Left hindlimb (tissue), 1 donor: ENCODE measurements around the gene COL20A1.

ENCODE experiments used
- DNase-seq: peaks from one replicate; pipeline ENCODE4 v3.0.0-alpha.2; 2018

Gene COL20A1

DNA sequence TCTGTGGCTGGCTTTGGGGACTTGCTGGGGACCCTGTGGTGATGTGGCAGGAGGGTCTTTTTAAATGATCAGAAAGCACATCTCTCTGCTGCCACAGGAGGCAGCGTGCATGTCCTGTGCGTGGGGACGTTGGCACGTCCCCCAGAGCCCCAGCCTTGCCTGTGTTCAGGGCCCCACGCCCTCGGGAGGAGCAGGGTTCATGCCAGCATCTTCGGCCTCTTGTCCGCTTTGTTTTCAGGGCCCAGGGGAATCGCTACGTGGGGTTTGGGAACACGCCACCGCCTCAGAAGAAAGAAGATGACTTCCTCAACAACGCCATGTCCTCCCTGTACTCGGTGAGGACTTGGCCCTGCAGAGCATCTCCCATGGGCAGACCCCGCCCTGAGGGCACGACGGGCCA, 14.3 kb upstream of the COL20A1 start:
- no peak for DNase-seq

DNA sequence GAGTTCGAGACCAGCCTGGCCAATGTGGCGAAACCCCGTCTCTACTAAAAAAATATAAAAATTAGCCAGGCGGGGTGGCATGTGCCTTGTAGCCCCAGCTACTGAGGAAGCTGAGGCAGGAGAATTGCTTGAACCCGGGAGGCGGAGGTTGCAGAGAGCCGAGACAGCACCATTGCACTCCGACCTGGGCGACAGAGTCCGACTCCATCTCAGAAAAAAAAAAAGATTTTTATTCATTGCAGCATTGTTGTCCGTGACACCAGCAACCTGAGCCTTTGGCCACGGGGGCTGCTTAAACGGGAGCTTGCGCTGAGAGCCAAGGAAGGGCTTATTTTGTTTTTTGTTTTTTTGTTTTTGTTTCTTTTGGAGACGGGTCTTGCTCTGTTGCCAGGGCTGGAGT, 13.1 kb upstream of the COL20A1 start:
- DNase-seq, result no peak

DNA sequence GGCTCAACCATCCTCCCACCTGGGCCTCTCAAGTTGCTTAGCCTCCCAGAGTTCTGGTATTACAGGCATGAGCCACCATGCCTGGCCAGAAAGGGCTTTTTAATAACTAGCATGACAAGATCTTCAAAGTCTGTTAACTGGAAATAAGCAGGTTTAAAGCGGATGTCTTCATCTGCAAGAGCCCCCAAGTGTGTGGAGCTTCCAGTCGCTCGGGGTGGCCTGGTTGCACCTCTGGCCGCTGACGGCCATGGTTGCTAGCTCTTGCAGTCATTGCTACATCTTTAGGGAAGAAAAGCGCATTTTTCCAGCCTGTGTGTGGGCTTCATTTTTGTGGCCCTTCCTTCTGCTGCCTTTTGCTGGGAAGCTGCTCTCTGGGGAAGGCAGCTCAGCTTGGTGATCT, 12.6 kb upstream of the COL20A1 start:
- DNase-seq, result no peak

DNA sequence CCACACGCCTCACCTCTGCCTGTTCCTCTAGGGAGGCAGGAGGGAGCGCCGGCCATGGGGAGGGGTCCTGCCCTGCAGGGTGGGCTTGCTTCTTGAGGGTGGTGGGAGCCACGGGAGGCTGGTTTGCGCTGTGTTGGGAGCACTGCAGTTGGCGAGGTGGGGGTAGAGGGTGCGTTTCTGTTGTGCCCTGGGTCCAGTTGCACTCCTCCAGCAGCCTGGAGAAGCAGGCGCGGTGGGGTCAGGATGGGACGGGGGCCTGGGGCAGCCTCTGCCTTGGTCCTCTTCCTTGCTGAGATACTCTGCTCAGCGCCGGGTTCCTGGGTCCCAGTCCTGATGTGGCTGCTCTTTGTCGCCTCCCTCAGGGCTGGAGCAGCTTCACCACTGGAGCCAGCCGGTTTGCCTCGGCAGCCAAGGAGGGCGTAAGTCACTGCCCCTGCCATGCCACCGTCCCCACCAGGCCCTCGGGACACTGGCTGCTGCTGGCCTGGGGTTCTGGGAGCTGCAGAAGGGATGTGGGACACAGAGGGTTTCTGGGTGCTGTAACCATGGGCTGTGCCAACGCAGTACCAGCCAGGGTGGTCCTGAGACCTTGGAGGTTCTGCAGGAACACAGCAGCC, 11.9 kb upstream of the COL20A1 start:
- DNase-seq, result no peak

DNA sequence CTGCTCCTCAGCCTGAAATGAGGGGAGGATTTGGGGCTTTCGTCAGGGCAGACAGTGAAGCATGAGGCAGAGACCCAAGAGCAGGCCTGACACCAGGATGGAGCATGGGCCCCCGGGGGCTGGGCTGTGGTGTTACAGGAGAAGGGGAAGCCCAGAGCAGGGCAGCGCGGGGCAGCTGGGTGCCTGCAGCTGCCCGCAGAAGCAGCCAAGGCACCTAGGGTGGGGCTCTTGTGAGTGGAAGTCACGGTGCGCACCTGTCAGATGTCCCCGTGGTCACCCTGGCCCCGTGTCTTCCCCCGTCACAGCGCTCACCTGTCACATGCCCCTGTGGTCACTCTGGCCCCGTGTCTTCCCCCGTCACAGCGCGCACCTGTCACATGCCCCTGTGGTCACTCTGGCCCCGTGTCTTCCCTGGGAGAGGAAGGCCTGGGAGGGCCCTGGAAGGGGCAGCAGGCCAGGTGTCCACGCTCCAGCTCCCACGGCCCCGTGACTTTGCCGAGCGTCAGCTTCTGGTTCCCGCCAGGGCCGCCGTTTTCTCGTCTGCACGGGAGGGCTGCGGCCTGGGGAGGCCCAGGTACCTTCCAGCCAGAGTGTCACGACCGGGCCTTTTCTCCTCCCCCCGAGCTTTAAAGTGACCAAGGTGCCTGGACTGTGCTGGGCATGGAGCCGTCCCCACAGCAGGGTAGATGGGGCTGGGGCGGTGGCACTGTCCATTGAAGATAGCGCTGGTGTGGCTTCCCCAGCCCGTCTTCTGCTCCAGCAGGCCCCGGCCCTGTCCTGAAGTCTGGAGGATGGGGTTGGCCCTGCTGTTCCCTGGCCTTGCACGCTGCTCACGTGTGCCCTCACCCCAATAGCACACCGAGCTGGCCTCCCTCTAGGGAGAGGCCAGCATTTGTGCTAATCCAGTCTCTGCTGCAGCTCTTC, 11.0 kb upstream of the COL20A1 start:
- DNase-seq, result no peak

DNA sequence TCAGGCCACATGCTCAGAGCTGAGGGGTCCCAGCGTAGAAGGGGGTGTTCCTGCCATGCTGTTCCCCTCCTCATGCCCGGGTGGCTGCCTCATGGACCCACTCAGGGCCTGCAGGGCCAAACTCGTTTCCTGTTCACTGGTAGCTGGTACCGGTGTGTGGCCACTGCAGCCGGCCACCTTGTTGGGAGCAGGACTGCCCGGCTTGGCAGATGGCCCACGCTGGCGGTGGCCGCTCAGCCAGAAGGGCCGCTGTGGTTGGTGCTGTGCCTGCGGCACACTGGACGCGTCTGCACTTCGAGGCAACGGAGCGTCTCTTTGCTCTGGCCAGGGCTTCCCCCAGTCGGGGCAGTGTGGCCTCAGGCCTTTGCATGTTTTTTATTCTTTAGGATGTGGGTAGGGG, 10.0 kb upstream of the COL20A1 start:
- DNase-seq, result no peak

DNA sequence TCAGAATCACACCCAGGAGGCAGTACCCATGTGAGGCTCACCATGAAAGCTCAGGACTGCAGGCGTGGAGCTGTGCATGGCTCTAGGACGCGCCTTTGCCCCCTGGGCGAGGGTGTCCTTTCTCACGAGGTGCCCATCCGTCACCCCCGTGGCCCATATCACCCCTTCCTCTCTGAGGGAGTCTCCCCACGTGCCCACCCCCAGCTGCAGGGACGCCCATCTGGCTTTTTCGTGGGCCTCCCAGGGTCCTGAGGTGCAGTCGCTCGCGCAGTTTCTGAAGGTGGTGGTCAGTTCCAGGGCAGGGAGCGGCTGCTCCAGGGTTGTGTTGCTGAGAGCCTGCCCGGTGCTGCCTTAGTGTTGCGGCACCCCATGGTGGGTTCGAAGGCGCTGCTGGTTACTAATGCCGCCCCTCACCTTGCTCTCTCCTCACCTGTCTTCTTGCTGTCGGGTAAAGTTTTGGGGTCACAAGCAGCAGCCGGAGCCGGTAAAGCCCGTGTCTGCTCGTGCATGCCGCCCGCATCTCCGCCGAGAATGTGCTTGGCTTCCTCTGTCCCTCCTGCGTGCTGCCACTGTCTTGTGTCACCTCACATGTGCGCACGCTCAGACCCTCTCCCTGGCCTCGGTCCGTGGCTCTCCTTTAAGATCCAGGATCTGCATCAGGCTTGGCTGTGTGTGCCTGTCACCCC, 9.4 kb upstream of the COL20A1 start:
- no peak for DNase-seq

DNA sequence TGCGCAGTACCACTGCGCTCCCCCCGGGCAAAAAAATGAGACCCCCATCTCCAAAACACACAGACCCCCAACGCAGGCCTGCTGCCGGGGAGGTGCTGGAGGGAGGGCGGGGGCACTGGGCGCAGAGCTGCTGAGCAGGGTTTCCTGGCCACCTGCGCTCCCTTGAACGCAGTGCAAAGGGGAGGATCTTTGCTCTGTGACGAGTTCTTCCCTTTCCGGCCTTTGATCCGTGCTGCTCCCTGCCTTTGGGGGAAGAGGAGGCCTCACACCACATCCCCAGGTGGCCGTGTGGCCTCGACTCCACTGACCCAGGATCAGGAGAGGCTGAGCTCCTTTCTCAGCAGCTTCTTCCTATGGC, 8.9 kb upstream of the COL20A1 start:
- no peak for DNase-seq

DNA sequence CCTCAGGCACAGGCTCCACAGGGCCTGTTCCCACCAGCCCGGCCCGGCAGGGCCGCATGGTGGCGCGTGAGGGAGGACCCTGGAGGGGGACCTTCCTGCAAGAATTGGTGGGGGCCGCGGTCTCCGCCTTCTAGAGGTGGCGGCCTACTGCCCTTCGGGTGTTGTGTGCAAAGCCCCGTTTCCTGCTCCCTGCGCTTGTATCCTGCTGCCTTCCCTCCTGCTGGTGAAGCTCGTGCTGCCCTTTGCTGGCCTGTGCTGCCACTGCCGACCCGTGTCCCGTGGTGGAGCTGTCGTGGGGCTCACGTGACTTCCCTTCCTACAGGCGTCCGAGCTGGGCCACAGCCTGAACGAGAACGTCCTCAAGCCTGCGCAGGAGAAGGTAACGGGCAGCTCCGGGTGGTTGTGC, 8.4 kb upstream of the COL20A1 start:
- DNase-seq, result no peak

DNA sequence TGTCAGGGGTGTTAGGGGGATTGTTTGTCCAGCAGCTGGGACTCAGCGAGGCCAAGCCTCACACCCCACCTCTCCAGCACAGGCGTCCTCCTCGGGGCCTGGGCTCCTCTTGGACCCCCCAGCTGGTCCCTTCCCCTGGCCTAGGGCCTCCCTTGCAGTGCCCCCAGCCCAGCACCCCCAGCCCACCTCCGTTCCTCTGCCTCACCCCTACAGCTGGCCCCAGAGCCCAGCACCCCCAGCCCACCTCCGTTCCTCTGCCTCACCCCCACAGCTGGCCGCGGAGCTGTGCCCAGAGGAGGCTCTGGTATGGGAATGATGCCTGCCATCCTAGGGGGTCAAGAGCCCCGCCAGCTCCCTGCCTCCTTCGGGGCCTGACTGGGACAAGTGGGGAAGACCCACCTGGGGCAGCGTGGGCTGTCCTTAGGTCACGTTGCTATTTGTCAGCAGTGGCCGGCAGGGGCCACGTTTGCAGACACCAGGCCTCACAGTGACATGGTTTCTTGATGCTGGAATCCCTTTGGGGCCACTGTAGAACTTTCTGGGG, 7.9 kb upstream of the COL20A1 start:
- no peak for DNase-seq

DNA sequence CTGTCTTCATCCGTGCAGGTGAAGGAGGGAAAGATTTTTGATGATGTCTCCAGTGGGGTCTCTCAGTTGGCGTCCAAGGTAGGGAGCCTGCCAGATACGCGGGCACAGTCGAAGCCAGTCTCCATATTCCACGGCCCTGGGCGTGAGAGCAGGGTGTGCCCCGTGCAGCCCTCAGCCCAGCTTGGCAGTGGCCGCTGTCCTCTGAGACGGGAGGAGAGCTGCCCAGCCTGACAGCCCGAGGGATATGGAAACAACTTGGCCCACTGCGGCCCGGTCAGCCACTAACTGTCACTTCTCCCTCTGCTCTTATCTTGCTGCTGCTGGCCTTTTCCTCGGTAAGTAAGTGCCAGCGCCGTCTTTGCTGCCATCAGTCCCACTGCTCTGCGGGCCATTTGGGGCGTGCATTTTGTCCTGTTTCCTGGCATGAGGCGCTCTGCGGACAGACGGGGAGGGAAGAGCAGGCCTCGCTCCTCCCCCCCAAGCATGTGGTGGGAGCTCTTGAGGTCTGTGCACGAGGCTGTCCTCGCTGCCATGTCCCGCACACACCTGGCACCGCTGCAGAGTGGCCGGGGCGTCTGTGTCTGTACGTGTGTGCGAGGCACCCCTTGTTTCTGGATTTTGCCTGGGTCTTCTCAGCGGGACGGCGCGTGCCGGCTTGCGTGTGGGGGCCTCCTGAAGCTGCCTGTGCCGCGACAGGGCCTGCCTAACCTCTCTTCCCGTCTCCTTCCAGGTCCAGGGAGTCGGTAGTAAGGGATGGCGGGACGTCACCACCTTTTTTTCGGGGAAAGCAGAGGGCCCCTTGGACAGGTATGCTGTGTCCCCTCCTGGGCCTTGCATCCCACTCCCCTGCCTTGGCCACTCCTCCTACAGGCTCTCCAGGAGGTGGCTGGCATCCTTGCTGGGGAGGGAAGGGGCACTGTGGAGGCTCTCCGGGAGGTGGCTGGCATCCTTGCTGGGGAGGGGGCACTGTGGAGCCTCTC, 7.1 kb upstream of the COL20A1 start:
- no peak for DNase-seq

DNA sequence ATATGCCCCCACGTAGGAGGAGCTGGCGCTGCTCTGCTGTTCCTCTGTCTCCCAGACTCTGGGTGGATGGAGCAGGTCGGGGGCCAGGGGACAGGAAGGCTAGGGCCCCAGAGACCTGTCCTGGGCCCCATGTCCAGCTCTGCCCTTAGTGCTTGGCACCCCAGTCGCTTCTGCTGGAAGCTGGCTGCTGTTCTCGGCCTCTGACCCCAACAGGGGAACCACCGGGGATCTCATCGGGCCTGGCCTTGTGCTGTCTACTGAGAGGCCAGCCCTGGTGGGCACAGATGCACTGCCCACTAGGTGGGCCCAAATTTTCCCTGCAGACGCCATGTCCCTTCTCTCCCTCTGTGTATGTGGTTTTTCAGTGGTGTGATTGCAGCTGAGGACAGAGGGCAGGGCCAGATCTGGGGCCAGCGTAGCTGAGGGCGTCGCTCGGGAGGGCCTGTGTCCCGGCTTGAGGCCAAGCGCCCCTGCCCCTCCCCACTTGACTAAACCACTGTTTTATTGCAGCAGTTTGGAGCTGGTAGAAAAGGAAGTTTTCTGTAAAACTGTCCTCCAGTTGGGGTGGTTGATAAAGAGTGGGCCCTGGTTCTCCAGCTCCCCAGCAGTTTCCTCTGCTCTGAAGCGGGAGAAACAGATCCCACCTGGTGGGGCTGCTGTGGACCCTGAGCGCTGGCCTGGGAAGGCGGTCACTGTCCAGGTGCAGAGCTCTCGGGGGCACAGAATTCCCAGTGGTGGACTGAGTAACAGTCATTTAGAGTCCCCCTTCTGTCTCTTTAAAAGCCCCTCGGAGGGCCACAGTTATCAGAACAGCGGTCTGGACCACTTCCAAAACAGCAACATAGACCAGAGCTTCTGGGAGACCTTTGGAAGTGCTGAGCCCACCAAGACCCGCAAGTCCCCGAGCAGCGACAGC, 5.9 kb upstream of the COL20A1 start:
- no peak for DNase-seq

DNA sequence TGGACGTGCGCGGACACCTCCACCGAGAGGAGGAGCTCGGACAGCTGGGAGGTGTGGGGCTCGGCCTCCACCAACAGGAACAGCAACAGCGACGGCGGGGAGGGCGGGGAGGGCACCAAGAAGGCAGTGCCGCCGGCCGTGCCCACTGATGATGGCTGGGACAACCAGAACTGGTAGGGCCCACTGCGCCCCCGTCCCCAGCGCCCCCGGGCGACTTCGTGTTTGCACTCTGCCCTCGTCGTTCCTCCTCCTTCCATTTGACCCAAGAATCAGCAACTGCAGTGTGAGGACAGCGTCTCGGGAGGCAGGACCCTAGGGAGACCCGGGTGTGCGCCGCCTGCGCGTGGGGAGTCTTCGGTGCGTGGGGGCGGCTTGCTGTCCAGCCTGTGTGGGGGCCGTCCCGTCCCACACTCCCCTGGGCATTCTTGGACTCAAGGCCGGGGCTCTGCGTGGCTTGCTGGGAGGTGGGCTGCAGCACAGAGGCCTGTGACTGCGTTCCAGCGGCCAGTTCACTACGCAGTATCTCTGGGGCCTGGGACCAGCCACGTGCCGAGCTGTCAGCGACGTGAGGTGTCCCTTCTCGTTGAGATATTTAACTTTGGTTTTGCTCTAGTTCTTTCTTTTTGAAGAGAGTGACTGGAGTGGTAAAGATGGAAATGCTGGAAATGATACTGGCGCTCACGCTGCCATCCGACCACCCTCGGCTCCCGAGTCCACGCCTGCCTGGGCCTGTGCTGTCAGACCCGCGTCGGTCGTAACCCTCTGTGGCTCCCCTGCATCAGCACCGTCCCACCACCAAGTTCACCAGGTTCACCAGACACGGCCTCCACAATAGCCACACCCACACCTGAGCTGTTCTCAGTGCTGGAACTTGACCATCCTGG, 5.0 kb upstream of the COL20A1 start:
- DNase-seq, result no peak

DNA sequence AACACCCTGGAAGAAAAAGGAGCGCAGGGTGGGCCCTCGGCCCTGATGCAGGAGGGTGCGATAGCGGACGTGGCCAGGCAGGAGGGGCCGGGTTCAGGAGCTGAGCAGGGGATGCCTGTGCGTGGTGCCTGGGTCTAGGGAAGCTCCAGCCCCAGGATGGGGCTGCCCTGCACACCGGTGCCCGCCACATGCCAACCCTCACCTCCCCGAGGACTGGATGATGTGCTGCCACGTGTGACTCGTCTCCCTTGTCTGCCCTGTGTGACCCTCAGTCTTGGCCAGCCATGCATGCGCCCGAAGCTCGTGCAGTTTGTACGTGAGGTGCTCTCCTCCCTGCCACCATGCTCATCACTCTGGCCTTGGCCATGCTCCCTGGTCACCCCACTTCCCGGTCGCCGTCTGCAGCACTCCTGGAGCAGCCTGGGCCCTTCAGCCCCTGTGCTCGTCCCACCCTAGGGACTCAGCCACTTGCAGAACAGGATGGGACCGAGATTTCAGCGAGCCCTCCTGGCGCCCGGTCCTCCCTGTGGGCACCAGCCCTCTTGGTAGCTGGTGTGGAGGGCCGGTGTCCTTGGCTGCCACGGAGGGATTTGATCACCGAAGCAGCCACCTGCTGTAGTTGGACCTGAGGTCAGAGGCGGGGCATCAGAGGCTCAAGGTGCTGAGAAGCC, 4.3 kb upstream of the COL20A1 start:
- DNase-seq, result no peak

DNA sequence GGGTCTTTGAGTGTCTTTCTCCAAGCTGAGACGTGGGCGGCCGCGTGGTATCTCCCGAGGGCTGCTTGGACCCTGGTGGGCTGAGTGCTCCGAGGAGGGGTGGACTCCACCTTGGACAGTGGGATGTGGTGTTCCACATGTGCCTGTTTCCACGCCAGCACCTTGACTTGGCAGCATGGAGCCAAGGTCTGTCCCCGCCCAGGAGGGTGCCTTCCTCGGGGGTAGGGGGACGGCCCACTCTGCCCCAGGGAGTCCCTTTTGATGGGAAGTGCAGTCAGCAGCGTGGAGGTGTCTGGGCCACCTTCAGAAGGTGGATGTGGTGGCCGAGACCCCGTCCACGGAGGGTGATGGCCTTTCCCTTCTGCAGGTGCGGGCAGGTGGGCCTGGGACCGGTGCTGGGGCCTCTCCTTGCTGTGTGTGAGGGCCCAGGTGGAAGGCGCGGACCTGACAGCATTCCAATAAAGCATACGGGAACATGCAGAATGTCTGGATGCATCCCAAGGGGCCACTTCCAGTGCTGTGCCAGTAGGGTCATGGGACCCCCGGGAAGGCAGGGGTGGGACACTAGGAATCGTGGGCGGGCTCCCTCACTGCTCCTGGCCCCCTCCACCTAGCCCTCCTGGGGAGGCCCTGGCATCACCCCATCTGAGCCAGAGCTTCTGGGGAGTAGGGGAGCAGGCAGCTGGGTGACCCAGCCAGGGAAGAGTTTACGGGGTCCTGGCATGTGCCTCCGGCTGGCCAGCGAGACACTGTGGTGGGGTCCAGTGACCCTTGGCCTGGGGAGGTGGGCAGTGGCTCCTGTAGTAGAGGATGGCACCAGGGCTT, 3.5 kb upstream of the COL20A1 start:
- DNase-seq, result no peak

DNA sequence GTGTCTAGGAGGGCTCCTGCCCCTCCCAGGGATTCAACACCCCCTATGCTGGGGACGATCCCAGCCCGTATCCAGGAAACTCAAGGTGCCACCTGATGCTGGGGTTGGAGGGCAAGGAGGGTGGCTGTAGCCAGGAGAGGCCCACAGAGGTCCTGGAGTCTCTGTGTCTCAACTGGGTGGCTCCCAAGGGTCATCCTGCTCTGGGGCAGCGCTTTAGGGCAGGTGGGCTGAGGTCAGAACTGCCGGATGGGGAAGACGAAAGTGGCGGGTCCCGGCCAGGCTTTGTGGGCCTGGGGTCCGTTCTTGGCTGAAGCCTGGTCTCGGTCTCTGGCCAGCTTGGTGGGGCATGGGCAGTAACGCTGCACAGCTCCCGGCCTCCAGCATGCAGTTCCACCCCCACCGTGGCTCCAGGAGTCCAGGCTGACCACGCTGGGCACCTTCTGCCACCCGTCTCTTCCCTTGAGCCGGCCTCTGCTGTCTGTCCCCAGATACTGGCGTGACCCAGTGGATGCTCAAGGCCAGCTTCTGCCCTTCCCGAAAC, 2.8 kb upstream of the COL20A1 start:
- no peak for DNase-seq

DNA sequence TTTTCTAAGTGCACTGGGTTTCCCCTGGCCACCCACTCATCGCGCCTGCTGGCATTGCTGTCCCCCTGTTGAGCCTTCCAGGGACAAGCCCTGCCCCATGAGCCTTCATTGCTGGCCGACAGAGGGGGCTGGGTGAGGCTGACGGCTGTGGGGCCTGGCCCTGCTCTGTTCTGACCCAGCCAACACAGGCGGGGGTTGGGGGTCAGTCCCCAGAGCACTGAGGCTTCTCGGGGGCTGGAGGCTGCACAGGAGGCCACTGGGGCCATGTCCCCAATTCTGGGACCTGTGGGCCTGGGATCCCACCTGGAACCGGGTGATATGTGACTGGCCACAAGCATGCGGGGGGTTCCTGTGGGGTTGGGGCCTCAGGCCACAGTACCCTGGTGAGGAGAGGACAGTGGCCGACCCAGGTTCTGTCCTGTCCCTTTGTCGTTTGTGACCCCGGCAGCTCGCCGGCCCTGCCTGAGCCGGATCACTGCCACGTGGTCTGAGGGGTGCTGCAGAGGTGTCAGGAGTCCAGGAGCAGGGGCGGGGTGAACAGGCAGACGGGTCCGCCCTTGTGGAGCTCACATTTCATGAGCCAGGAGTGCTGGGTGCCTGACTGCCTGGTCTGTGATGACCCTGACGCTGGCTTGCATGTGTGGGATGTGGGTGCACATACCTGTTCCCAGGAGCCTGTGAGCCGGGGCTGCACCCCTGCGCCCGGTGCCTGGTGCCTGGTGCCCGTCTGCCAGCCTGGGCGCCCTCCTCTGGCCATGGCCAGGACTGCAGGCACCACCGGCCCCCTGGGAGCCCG, 2.1 kb upstream of the COL20A1 start:
- no peak for DNase-seq

DNA sequence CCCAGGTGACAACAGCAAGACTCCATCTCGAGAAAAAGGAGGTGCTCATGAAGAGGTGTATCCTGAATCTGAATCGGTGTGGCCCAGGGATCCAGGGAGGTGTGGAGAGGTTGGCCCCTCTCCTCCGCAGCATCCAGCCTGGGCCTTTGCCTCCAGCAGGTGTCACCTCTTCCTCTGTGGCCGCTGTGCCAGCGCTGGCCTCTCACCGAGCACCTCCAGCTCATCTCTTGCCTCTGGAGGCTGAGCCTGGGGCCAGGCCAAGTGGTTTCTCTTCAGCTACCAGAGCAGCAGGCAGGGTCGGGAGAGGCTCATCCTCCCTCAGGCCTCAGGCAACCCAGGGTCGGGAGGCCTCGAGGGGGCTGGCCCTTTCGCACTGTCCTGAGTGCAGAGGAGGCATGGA, 1.2 kb upstream of the COL20A1 start:
- no peak for DNase-seq
